Measurements from ENCODE around the gene ID3. TPM values are rescaled to one million over a fixed set of nuclear protein-coding genes. Genes with fewer than 3 reads are reported as not detected.

Gene ID3
- total and polyA plus RNA-seq, 9 of the 15 experiments (the other 6 are each of a cell fraction or from before 2014, with no cell fraction given), result 6.8 to 59.8 (median 23.5) TPM

DNA sequence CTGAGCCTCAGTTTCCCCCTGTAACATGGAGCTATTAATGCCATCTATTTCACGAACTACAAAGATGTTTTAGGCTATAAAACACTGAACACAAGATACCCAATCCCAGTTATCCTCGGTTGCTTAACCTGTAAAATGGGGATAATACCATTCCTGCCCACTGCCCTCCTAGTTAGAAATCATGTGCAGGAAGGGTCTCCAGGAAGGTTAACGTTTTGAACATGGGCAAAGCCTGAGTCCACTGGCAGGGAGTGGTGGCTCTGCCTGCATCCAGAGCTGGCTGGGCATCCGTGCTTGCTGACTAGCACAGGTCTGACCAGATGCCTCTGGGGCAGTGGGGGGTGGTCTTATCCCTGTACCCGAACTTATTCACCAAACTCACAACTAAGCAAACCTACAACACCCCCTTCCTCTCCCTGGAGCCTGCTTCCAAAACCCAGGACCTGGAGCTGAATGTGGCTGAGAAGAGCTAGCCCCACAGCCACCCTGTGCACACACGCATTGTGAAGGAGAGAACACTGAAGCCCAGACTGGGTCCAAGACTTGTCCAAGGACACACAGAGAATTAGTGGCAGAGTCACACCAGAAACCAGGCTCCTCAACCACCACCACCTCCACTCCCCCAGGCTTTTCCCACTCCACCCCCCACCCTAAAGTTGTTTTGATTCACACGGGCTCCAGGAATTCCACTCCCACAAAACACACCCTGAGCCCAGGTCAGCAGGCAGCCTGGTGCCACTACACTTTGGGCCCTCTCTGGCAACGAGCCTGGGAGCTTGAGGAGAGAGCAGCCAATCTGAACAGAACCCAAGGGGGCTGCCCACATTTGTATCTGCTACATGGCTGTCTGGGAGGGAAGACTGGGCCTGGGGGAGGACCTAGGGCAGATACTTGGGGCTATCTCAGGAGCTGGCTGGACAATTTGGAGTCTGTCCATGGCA, 29.9 kb downstream of the ID3 start (continued):
- TF ChIP-seq, protein P1, sequence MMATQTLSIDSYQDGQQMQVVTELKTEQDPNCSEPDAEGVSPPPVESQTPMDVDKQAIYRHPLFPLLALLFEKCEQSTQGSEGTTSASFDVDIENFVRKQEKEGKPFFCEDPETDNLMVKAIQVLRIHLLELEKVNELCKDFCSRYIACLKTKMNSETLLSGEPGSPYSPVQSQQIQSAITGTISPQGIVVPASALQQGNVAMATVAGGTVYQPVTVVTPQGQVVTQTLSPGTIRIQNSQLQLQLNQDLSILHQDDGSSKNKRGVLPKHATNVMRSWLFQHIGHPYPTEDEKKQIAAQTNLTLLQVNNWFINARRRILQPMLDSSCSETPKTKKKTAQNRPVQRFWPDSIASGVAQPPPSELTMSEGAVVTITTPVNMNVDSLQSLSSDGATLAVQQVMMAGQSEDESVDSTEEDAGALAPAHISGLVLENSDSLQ (IDR thresholded peaks at IDR 0.05), result no peak
- no peak for TF ChIP-seq PHF21A (IDR thresholded peaks at IDR 0.05; ENCODE audit: borderline replicate concordance, low read depth)
- TF ChIP-seq, protein P2, sequence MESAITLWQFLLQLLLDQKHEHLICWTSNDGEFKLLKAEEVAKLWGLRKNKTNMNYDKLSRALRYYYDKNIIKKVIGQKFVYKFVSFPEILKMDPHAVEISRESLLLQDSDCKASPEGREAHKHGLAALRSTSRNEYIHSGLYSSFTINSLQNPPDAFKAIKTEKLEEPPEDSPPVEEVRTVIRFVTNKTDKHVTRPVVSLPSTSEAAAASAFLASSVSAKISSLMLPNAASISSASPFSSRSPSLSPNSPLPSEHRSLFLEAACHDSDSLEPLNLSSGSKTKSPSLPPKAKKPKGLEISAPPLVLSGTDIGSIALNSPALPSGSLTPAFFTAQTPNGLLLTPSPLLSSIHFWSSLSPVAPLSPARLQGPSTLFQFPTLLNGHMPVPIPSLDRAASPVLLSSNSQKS (CRISPR knock-in tag; IDR thresholded peaks at IDR 0.05), result no peak
- TF ChIP-seq PYGO2 (tag; IDR thresholded peaks at IDR 0.05), result no peak
- TF ChIP-seq, protein P3, sequence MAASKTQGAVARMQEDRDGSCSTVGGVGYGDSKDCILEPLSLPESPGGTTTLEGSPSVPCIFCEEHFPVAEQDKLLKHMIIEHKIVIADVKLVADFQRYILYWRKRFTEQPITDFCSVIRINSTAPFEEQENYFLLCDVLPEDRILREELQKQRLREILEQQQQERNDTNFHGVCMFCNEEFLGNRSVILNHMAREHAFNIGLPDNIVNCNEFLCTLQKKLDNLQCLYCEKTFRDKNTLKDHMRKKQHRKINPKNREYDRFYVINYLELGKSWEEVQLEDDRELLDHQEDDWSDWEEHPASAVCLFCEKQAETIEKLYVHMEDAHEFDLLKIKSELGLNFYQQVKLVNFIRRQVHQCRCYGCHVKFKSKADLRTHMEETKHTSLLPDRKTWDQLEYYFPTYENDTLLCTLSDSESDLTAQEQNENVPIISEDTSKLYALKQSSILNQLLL (CRISPR knock-in tag; IDR thresholded peaks at IDR 0.05; ENCODE audit: borderline replicate concordance), result no peak
- no peak for TF ChIP-seq POLR2B (IDR thresholded peaks at IDR 0.05; ENCODE audit: low read depth, partially characterized antibody)
- no peak for TF ChIP-seq HEY1 (CRISPR knock-in tag; IDR thresholded peaks at IDR 0.05; ENCODE audit: borderline replicate concordance)
- no peak for TF ChIP-seq HNRNPK (IDR thresholded peaks at IDR 0.05; ENCODE audit: low read depth, low read length, poor library complexity, severe bottlenecking)
- TF ChIP-seq ELF2 (CRISPR knock-in tag; IDR thresholded peaks at IDR 0.05), result no peak
- TF ChIP-seq ZNF324 (CRISPR knock-in tag; IDR thresholded peaks at IDR 0.05), result no peak
- peak; percentile 58 for TF ChIP-seq NFIC (IDR thresholded peaks at IDR 0.05)
- TF ChIP-seq KAT8 (IDR thresholded peaks at IDR 0.05; ENCODE audit: low read depth), result no peak
- TF ChIP-seq, protein P4, sequence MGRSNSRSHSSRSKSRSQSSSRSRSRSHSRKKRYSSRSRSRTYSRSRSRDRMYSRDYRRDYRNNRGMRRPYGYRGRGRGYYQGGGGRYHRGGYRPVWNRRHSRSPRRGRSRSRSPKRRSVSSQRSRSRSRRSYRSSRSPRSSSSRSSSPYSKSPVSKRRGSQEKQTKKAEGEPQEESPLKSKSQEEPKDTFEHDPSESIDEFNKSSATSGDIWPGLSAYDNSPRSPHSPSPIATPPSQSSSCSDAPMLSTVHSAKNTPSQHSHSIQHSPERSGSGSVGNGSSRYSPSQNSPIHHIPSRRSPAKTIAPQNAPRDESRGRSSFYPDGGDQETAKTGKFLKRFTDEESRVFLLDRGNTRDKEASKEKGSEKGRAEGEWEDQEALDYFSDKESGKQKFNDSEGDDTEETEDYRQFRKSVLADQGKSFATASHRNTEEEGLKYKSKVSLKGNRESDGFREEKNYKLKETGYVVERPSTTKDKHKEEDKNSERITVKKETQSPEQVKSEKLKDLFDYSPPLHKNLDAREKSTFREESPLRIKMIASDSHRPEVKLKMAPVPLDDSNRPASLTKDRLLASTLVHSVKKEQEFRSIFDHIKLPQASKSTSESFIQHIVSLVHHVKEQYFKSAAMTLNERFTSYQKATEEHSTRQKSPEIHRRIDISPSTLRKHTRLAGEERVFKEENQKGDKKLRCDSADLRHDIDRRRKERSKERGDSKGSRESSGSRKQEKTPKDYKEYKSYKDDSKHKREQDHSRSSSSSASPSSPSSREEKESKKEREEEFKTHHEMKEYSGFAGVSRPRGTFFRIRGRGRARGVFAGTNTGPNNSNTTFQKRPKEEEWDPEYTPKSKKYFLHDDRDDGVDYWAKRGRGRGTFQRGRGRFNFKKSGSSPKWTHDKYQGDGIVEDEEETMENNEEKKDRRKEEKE (IDR thresholded peaks at IDR 0.05; ENCODE audit: borderline replicate concordance in 1 of 2, control insufficient read depth in 1 of 2, low read depth in 2 of 2, low read length in 1 of 2), result no peak
- peak; percentile 60 for TF ChIP-seq ARID1B (IDR thresholded peaks at IDR 0.05)
